HG03442 (cell line): ENCODE data around the gene NLK.
"Not testable (repeated sequence)": the region's sequence is repeated elsewhere in the genome, so short reads cannot be mapped to it uniquely, and the experiment has no call there.

Experiments
- ATAC-seq: cut with Tn5 transposase; IDR thresholded peaks from one replicate; pipeline ENCODE4 v1.9.1; 2021; ENCODE audit warnings: mild to moderate bottlenecking, moderate library complexity; ENCODE audit not compliant: unreplicated experiment

Gene NLK

GRCh38 chr17:28145348-28145747 is 102.9 kb downstream of the NLK start:
- ATAC-seq, result no peak

DNA sequence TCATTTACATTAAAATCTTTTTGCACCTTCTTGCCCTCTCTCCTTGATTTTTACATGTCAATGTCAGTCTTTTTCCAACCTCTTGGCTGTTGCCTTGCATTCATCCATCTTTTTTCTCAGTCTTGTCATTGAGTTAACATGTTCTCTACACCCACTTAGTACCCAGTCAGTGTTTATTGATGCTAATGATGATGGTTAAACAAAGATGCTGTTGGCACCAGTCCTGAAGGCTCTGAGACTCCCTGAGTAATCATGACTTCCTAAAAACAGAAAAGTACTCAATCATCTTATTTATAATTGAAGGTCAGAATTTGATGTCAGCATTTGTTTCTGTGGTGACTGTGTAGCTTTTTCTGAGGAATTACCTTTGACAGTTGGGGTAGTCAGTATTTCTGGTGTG is 104.5 kb downstream of the NLK start:
- ATAC-seq, result no peak

DNA sequence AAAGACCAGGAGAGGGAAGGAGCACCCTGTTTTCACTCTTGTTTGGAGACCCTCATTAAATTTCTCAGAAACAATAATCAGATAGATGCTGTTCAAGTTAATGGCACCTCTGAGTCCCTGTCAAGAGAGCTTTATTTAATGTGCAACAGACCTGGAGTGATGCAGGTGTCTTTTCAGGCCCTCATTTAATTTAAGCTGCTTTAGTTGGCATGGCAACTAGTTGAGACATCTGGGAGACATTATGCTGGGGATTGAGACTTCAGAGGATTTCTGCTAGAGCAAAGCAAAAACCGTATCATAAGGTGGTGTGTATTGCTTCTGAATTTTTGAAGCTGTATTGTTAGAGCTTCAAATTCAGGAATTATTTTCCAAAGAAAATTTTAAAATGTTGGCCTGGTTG is 108.5 kb downstream of the NLK start:
- no peak for ATAC-seq

GRCh38 chr17:28154214-28154613 is 111.7 kb downstream of the NLK start:
- no peak for ATAC-seq

DNA sequence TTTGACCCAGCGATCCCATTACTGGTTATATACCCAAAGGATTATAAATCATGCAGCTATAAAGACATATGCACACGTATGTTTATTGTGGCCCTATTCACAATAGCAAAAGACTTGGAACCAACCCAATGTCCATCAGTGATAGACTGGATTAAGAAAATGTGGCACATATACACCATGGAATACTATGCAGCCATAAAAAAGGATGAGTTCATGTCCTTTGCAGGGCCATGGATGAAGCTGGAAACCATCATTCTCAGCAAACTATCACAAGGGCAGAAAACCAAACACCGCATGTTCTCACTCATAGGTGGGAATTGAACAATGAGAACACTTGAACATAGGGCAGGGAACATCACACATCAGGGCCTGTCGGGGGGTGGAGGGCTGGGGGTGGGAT is 112.9 kb downstream of the NLK start:
- ATAC-seq, result not testable (repeated sequence)

DNA sequence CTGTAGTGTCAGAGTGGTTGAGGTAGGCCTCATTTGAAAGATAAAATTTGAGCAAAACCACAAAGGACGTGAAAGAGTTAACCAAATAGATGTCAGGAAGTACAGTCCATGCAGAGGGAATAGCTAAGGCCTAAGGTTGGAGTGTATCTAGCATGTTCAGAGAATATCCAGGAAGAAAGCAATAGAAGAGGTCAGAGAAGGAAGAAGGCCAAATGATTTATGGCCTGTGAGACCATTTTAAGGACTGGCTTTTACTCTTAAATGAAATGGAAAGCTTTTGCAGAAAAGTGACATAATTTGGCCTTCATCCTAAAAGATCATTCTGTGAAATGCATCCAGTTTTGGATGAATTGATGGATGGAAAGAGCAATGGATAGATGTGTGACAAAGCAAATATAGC is 116.5 kb downstream of the NLK start:
- no peak for ATAC-seq

DNA sequence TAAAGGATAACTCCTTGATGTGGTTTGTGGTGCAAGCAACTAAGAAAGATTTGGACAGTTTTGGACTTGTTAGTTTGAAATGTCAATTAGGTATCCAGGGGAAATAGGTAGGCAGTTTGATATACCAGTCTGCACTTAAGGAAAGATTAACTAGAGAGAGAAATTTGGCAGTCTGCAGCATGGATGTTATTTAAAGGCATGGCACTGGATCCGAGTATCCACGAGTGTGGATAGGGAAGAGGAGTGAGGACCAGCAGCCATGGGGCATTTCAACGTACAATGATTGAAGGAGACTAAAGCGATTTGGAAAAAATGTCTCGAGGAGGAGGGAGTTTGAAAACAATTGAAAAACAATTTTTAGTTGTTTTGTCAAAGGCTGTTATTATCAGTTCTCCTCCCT is 117.4 kb downstream of the NLK start:
- no peak for ATAC-seq

DNA sequence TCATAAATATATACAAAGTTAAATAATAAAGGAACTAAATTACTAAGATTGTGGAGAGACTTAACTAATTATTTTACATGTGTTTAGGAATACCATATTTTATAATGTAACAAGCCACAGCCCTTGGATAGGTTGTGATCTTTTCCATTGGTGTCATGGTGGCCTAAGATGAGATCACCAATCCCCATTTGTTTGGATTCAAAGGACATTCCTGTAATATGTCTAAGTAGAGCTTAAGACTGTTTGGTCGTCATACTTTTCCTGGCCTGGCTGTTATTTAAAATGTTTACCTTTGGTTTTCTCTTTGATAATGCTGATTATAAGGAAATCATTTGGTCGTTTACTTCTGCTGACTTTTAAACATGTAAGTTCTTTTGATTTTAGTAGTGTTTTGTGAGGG is 118.1 kb downstream of the NLK start:
- no peak for ATAC-seq

GRCh38 chr17:28161311-28161710 is 118.8 kb downstream of the NLK start:
- ATAC-seq, result no peak

DNA sequence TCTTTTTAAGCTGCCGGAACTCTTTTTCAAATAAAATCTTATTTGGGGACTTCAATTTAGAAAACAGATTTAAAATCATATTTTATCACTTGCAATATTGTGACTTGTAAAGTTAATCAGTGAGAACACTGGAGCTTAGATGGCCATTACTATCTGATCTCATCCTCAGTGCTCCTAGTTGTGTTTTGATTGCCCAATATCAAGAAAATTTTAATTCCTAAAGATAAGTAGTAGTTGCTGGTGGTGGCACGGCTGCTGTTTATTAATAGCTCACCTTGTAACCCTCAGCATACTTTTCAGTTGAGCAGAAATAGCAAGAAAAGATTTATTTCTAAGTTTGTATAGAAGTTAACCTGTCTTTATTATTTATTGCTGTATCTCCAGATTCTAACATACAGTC is 124.0 kb downstream of the NLK start:
- no peak for ATAC-seq

DNA sequence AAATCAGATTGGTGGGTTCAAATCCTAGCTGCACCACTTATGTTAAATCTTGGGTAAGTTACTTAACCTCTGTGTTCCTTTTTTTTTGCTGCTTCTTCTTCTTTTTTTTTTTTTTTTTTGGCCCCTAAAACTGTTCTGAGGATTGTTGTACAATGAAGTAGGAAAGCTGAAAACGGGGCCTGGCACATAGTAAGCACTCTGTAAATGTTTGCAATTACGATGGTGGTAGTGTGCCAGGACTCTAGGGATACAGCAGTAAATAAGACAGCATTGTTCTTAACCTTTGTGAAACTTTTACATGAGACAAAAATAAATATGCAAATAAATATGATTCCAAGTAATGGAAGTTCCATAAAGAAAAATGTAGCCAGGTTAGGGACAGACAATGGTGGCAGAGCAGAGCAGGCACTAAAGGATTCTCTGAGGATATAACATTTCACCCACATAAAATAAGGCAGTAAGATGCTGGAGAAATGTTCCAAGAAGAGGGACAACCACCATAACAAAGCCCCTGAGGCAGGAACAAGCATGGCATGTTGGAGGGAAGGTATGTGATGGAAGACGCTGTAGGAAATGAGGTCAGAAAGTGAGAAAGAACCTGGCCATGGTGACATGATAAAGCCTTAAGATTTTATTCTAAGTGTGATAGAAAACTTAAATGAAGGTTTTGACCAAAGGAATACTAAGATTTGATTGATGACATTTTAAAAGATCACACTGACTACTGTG is 127.3 kb downstream of the NLK start:
- ATAC-seq, result no peak

- ATAC-seq, result no peak
Observed at GRCh38 chr17:28170771-28171170, 128.3 kb downstream of the NLK start.

GRCh38 chr17:28173031-28173561 is 130.6 kb downstream of the NLK start:
- no peak for ATAC-seq

- no peak for ATAC-seq
Observed at GRCh38 chr17:28173801-28174200, 131.3 kb downstream of the NLK start.

GRCh38 chr17:28174352-28175046 is 132.0 kb downstream of the NLK start:
- no peak for ATAC-seq

GRCh38 chr17:28177351-28177750 is 134.9 kb downstream of the NLK start:
- ATAC-seq, result no peak

DNA sequence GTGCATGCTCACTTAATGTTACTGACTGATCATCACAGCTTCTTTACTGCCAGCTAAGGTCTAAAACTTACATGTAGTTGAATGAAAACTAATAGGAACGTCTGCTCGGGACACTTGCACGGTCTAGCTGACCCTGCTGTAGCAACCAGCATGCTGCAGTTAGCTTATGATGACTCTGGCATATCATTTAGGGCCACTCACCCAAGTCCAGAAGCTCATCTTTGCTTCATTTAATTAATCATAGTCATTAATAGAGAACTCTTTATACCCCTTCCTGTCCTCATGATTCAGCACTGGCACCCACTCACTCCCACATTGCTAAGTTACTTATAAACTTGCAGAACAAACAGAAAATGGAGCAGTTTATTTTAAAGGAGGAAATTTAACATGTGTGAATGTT is 136.3 kb downstream of the NLK start:
- no peak for ATAC-seq

DNA sequence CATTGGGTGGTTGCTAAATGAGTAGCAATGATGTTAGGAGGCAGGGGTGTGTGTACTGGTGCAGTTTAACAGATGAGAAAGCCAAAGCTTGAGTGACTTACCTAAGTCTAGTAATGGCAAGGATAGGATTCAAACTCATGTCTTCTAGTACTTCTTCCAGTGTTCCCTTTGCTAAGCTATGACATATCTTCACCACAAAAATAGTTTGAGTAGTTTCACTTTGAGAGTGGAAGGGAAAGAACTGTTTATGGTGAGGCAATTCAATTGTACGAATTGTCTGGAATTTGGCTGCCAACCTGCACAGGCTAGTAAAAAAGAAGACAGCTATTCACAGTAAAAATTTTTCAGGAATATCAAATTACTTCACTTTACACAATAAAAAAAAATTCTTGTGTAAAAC is 138.0 kb downstream of the NLK start:
- ATAC-seq, result no peak

- no peak for ATAC-seq
Observed at GRCh38 chr17:28181568-28181967, 139.1 kb downstream of the NLK start.

GRCh38 chr17:28182559-28182958 is 140.1 kb downstream of the NLK start:
- no peak for ATAC-seq

DNA sequence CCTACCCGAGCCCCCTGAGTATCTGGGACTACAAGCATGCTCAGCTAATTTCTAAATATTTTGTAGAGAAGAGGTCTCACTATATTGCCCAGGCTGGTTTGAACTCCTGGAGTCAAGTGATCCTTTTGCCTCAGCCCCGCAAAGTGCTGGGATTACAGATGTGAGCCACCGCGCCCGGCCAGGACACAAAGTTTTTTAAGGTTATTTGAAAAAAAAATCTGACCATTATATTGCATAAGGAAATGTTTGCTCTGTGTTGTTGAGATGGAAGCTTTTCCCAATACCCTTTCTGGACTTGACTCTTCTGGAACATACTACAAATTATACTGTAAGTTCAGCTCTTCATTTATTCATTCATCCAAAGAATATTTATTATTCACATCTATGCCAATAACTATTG is 143.2 kb downstream of the NLK start:
- ATAC-seq, result no peak

- ATAC-seq, result not testable (repeated sequence)
Observed at GRCh38 chr17:28186472-28186871, 144.0 kb downstream of the NLK start.
